Osteoblast (primary cell): ENCODE data around the gene SZRD1. TPM values are rescaled to one million over a fixed set of nuclear protein-coding genes. Genes with fewer than 3 reads are reported as not detected.

Source experiments
- DNase-seq: peaks from one replicate; pipeline ENCODE4 v3.0.0; 2011; ENCODE audit warnings: low spot score, mixed read lengths; ENCODE audit not compliant: insufficient read length; ENCODE audit errors: missing footprints
- H2AFZ ChIP-seq: 2 replicates; pipeline ENCODE4 v1.6.0; 2011; ENCODE audit warnings: mild to moderate bottlenecking, low read length
- H3K27ac ChIP-seq: 2 replicates; pipeline ENCODE4 v1.5.1; 2011; ENCODE audit warnings: mild to moderate bottlenecking, low read depth, low read length, moderate library complexity
- H3K27me3 ChIP-seq: 2 replicates; pipeline ENCODE4 v1.6.0; 2012; ENCODE audit warnings: mild to moderate bottlenecking, control low read depth, inconsistent platforms, low read length, moderate library complexity; ENCODE audit not compliant: insufficient read depth
- H3K36me3 ChIP-seq: 2 replicates; pipeline ENCODE4 v1.5.1; 2011; ENCODE audit warnings: mild to moderate bottlenecking, low read length, control low read depth, moderate library complexity; ENCODE audit not compliant: insufficient read depth
- H3K4me1 ChIP-seq: 2 replicates; pipeline ENCODE4 v1.5.1; 2011; ENCODE audit warnings: mild to moderate bottlenecking, low read length, control low read depth, moderate library complexity; ENCODE audit not compliant: insufficient read depth
- H3K4me2 ChIP-seq: 2 replicates; pipeline ENCODE4 v1.6.0; 2011; ENCODE audit warnings: mild to moderate bottlenecking, low read length; ENCODE audit not compliant: insufficient read depth
- H3K4me3 ChIP-seq: fragments of 200-600 bp; sonication (generic); 3 replicates; pipeline ENCODE4 v1.5.1; 2012; ENCODE audit warnings: mild to moderate bottlenecking, low read length, inconsistent platforms; ENCODE audit not compliant: insufficient read depth
- H3K79me2 ChIP-seq: 2 replicates; pipeline ENCODE4 v1.6.0; 2012; ENCODE audit warnings: mild to moderate bottlenecking, low read length, control low read depth, inconsistent platforms; ENCODE audit not compliant: insufficient read depth
- H3K9me3 ChIP-seq: 2 replicates; pipeline ENCODE4 v1.5.1; 2011; ENCODE audit warnings: low read depth, low read length, control low read depth
- H4K20me1 ChIP-seq: 2 replicates; pipeline ENCODE4 v1.6.0; 2012; ENCODE audit warnings: mild to moderate bottlenecking, low read length, control low read depth; ENCODE audit not compliant: insufficient read depth
- total RNA-seq: library from RNA; depleted of rRNA; stranded (reverse); fragments of >200 nt; gene quantifications from 2 replicates; pipeline ENCODE4 v1.2.3, GENCODE V29; 2012
- TF ChIP-seq, protein P1 (sequence below): IDR thresholded peaks from 2 replicates; pipeline ENCODE4 v1.5.1; 2011; ENCODE audit warnings: mild to moderate bottlenecking, low read depth, low read length, moderate library complexity; ENCODE audit errors: extremely low read depth

SZRD1 gene
- total RNA-seq, 1 donor, result 66.2 TPM

DNA sequence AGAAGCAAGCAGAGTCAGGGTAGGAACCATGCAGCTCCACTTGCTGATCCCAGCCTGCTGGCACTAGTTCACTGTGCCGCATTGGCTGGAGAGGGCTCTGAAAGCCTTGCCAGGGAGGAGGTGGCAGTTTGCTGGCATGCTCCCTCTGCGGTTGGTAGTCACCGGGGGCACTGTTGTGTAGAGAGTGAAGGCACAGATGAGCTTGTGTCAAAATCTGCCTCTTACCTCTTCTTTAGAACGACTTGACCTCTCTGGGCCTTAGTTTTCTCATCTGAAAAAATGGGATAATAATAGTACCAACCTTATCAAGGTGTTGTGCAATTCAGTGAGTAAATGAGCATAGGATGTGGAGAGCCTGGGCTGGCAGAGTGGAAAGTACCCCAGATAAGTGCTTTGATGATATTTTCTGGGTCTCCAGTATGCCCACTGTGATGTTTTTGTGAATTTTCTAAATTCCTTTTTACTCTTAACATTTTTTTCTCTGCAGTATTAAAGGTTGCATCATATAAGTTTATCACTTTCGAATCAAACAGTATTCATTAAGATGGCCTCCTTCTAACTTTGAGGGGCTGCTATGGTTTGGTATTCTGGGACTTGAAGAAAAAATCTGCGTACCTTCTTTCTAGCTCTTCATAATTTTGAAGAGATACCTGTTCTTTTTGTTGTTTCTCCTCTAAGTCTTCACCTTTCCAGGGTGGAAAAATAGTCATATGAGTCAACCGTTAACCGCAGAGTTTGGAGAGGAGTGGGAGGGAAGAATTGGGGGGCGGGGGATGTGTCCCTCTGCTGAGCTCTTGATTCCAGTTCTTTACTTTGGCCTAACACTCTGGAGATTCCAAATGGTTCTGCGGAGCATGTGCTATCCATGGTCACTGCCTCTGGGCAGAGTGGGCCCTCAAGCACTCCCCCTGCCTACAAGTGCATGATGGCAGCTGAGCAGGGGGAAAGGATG, 26.8 kb downstream of the SZRD1 start:
- H4K20me1 ChIP-seq, result peaks cover 57% of the 10 kb centered on the region
- H3K4me2 ChIP-seq, result no peak overlapping the region
- H3K36me3 ChIP-seq, result peaks cover 36% of the 10 kb centered on the region
- H3K9me3 ChIP-seq, result no peaks in the 10 kb centered on the region
- peak; percentile 53 for DNase-seq
- no peak overlapping the region for H3K4me3 ChIP-seq
- H3K79me2 ChIP-seq, result peaks cover 77% of the 10 kb centered on the region
- no peaks in the 10 kb centered on the region for H3K27me3 ChIP-seq
- H3K27ac ChIP-seq, result peak overlapping the region; percentile 54
- TF ChIP-seq, protein P1, sequence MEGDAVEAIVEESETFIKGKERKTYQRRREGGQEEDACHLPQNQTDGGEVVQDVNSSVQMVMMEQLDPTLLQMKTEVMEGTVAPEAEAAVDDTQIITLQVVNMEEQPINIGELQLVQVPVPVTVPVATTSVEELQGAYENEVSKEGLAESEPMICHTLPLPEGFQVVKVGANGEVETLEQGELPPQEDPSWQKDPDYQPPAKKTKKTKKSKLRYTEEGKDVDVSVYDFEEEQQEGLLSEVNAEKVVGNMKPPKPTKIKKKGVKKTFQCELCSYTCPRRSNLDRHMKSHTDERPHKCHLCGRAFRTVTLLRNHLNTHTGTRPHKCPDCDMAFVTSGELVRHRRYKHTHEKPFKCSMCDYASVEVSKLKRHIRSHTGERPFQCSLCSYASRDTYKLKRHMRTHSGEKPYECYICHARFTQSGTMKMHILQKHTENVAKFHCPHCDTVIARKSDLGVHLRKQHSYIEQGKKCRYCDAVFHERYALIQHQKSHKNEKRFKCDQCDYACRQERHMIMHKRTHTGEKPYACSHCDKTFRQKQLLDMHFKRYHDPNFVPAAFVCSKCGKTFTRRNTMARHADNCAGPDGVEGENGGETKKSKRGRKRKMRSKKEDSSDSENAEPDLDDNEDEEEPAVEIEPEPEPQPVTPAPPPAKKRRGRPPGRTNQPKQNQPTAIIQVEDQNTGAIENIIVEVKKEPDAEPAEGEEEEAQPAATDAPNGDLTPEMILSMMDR, result no peak
- no peak overlapping the region for H2AFZ ChIP-seq
- peaks cover 33% of the 10 kb centered on the region for H3K4me1 ChIP-seq

DNA sequence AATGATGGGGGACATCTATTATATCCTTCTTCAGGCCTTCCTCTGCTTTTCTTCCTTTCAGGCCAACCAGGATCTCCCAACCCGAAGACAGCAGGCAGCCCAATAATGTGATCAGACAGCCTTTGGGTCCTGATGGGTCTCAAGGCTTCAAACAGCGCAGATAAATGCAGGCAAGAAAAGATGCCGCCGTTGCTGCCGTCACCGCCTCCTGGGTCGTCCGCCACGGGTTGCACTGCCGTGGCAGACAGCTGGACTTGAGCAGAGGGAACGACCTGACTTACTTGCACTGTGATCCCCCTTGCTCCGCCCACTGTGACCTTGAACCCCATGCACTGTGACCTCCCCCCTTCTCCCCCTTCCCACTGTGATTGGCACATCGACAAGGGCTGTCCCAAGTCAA, 27.9 kb downstream of the SZRD1 start:
- TF ChIP-seq, protein P1, result no peak
- DNase-seq, result no peak
- H3K9me3 ChIP-seq, result no peaks in the 10 kb centered on the region
- H3K27me3 ChIP-seq, result no peaks in the 10 kb centered on the region
- peaks cover 53% of the 10 kb centered on the region for H4K20me1 ChIP-seq
- H3K4me3 ChIP-seq, result no peak overlapping the region
- H3K4me2 ChIP-seq, result no peak overlapping the region
- no peak overlapping the region for H2AFZ ChIP-seq
- H3K79me2 ChIP-seq, result peaks cover 69% of the 10 kb centered on the region
- no peak overlapping the region for H3K27ac ChIP-seq
- H3K36me3 ChIP-seq, result peaks cover 43% of the 10 kb centered on the region
- H3K4me1 ChIP-seq, result peaks cover 33% of the 10 kb centered on the region

DNA sequence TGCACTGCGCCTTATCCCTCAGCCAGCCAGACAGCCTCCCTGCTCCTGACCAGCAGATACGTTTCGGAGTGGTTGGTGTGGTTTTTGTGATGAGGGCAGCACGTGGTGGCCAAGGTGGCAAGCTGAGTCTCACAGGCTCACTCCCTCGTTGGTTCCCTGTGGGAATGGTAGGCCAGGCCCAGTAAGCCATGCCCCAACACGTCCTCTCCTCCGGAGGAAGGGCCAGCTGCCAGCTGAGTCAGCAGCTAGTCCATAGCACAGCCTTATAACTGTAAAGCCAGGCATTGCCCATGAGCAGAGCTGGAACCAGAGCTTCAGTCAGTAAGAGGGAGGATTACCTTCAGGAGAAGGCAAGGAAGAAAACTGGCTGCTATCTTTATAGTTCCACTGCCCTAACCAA, 29.5 kb downstream of the SZRD1 start:
- Histone ChIP-seq H3K27ac (peak overlapping the region; percentile 68), H3K79me2 (peaks cover 53% of the 10 kb centered on the region), H2AFZ (no peak overlapping the region), H3K27me3 (no peaks in the 10 kb centered on the region), H3K9me3 (no peaks in the 10 kb centered on the region), H3K4me3 (peak overlapping the region; percentile 5), H3K36me3 (peaks cover 43% of the 10 kb centered on the region), H3K4me2 (peak overlapping the region; percentile 18), H3K4me1 (peaks cover 30% of the 10 kb centered on the region), H4K20me1 (peaks cover 38% of the 10 kb centered on the region)
- DNase-seq, result peak; percentile 98
- TF ChIP-seq, protein P1, result no peak

DNA sequence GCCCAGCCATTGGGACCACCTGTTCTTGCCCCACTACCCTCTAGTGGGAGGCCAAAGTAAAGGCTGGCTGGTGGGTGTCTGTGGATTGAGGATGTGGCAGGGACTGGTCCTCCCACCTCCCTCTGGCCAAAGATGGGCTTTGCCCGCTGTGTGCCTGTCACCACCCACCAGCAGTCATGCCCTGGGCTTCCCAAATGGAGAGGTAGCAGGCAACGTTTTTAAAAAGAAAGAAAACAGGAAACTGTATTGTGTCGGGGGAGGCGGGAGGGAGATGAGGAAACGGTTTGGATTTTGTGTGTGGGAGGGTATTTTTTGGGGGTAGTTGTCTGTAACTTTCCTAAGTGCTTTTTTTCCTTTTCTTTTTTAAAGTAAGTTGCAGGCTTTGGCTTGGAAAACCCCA, 30.1 kb downstream of the SZRD1 start:
- Histone ChIP-seq H4K20me1 (peaks cover 32% of the 10 kb centered on the region), H2AFZ (no peak overlapping the region), H3K4me2 (peak overlapping the region; percentile 18), H3K27me3 (no peaks in the 10 kb centered on the region), H3K36me3 (peaks cover 43% of the 10 kb centered on the region), H3K79me2 (peaks cover 47% of the 10 kb centered on the region), H3K4me1 (peaks cover 25% of the 10 kb centered on the region), H3K9me3 (no peaks in the 10 kb centered on the region), H3K4me3 (peak overlapping the region; percentile 5), H3K27ac (peak overlapping the region; percentile 68)
- DNase-seq, result peak; percentile 14
- TF ChIP-seq, protein P1, result no peak
